ENCODE data around the gene CALB2. TPM values are rescaled to one million over a fixed set of nuclear protein-coding genes. Genes with fewer than 3 reads are reported as not detected.

CALB2 gene
- total and polyA plus RNA-seq, 2 of the 4 experiments (the other 2 are of a cell fraction): 0.18 to 0.32 TPM

- in situ Hi-C loops (cut with MboI; ENCODE audit: low sequenced_read_pairs) (no loop called here), intact Hi-C loops (cut with micrococcal nuclease) (no loop called here), dilution Hi-C loops (cut with HindIII; ENCODE audit: low sequenced_read_pairs, unreplicated experiment) (no loop called here)
- Histone ChIP-seq H3K9me3 (ENCODE audit: control insufficient read depth, insufficient read depth, low read length) (no peaks in the 10 kb centered on the region), H4K91ac (ENCODE audit: insufficient read depth, low read depth, low read length) (no peak overlapping the region), H2BK15ac (ENCODE audit: low read depth, low read length) (no peak overlapping the region), H3K56ac (ENCODE audit: extremely low read depth, insufficient read depth, low read length) (no peak overlapping the region), H3K4me2 (ENCODE audit: low read depth, low read length) (no peak overlapping the region), H2AFZ (replicated peaks; ENCODE audit: low read length, poor library complexity) (no peak overlapping the region), H3K9me1 (ENCODE audit: insufficient read depth, low read length) (0 out of 2 replicates have a peak, but pooled peaks cover 3% of the 10 kb centered on the region), H4K20me1 (ENCODE audit: insufficient read depth, low read length) (no peaks in the 10 kb centered on the region), H3K79me1 (ENCODE audit: low read depth in 1 of 2, low read length in 2 of 2) (no peaks in the 10 kb centered on the region), H3K27me3 (ENCODE audit: control insufficient read depth, insufficient read depth, low read length) (peaks cover 3% of the 10 kb centered on the region), H3K36me3 (ENCODE audit: control insufficient read depth, insufficient read depth, low read length) (no peaks in the 10 kb centered on the region), H2BK5ac (ENCODE audit: low read depth, low read length, poor library complexity, severe bottlenecking) (no peak overlapping the region), H3K18ac (ENCODE audit: low read depth, low read length) (no peak overlapping the region), H4K8ac (ENCODE audit: low read depth in 2 of 2, low read length in 2 of 2) (no peak overlapping the region), H2BK120ac (ENCODE audit: low read depth, low read length) (no peak overlapping the region), H3K23ac (ENCODE audit: low read depth, low read length) (no peak overlapping the region), H3K4me3 (ENCODE audit: insufficient read depth, low read depth, low read length) (no peak overlapping the region), H3K4me1 (ENCODE audit: control insufficient read depth, insufficient read depth, low read length) (no peaks in the 10 kb centered on the region), H2AK5ac (ENCODE audit: low read depth, low read length) (no peak overlapping the region), H2BK20ac (ENCODE audit: low read depth, low read length) (no peak overlapping the region), H3K27ac (ENCODE audit: insufficient read depth, low read length) (no peak overlapping the region), H3K9ac (ENCODE audit: low read depth, low read length) (no peak overlapping the region), H2AK9ac (replicated peaks; ENCODE audit: low read depth, low read length, poor library complexity) (no peak overlapping the region), H3K4ac (ENCODE audit: low read depth, low read length) (no peak overlapping the region), H4K5ac (ENCODE audit: low read depth, low read length) (no peak overlapping the region), H3K14ac (replicated peaks; ENCODE audit: low read depth, low read length) (no peak overlapping the region)
- BruUV-seq (replicated peaks): no TSS peak
- CTCF ChIA-PET: no interaction called here
- POLR2A ChIA-PET (ENCODE audit: unreplicated experiment): no interaction called here
- DNase-seq (no peak), ATAC-seq (ENCODE audit: low read depth) (no peak)
- 0% methylated on average over 1 of the region's 6 CpGs; no CpG with 5 or more reads in 1 of the 2 experiments for WGBS, 2 experiments (ENCODE audit: extremely low coverage in 2 of 2, insufficient read length in 1 of 2)
- TF ChIP-seq SMC3 (IDR thresholded peaks at IDR 0.05; ENCODE audit: low read depth, low read length) (no peak), FOS (IDR thresholded peaks at IDR 0.05; ENCODE audit: low read depth, low read length) (no peak), BHLHE40 (IDR thresholded peaks at IDR 0.05; ENCODE audit: low read depth, low read length) (no peak), RCOR1 (IDR thresholded peaks at IDR 0.05; ENCODE audit: insufficient replicate concordance, low read length) (no peak), RAD21 (IDR thresholded peaks at IDR 0.05; ENCODE audit: low read length) (no peak), MAFK (IDR thresholded peaks at IDR 0.05; ENCODE audit: low read depth, low read length) (no peak), NFE2L2 (IDR thresholded peaks at IDR 0.05; ENCODE audit: low read depth, low read length) (no peak), RFX5 (IDR thresholded peaks at IDR 0.05; ENCODE audit: low read depth, low read length) (no peak), MAZ (IDR thresholded peaks at IDR 0.05; ENCODE audit: borderline replicate concordance, low read depth, low read length) (no peak), MXI1 (IDR thresholded peaks at IDR 0.05; ENCODE audit: borderline replicate concordance, low read depth, low read length) (no peak), CHD1 (IDR thresholded peaks at IDR 0.05; ENCODE audit: low read depth, low read length) (no peak), CTCF (conservative IDR thresholded peaks at IDR 0.05; ENCODE audit: low read depth, low read length) (no peak), USF2 (IDR thresholded peaks at IDR 0.05; ENCODE audit: low read depth, low read length) (no peak), CEBPB (IDR thresholded peaks at IDR 0.05; ENCODE audit: low read depth, low read length) (no peak), POLR2A (IDR thresholded peaks at IDR 0.05; ENCODE audit: low read depth, low read length) (no peak)
- TF ChIP-seq, protein P1, sequence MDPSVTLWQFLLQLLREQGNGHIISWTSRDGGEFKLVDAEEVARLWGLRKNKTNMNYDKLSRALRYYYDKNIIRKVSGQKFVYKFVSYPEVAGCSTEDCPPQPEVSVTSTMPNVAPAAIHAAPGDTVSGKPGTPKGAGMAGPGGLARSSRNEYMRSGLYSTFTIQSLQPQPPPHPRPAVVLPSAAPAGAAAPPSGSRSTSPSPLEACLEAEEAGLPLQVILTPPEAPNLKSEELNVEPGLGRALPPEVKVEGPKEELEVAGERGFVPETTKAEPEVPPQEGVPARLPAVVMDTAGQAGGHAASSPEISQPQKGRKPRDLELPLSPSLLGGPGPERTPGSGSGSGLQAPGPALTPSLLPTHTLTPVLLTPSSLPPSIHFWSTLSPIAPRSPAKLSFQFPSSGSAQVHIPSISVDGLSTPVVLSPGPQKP (IDR thresholded peaks at IDR 0.05; ENCODE audit: borderline replicate concordance, low read depth, low read length): no peak
Observed at GRCh38 chr16:71380831-71381230, 22.3 kb downstream of the CALB2 start.
